ENCODE measurements around the gene PCGF5. TPM values are rescaled to one million over a fixed set of nuclear protein-coding genes. Genes with fewer than 3 reads are reported as not detected.

The PCGF5 gene
- total RNA-seq, 1 experiment from 2014 or later = 27.7 TPM

Other genes starting within 250 kb of the PCGF5 start
- 3.2 and 5.2 TPM in 2 replicates for gene HECTD2, start 189.7 kb downstream of the PCGF5 start, total RNA-seq (2021)

All from PC-9 (cell line).